ENCODE measurements around the gene NFATC1. TPM values are rescaled to one million over a fixed set of nuclear protein-coding genes. Genes with fewer than 3 reads are reported as not detected.

NFATC1 gene
- total RNA-seq, 1 experiment from 2014 or later, result 6.8 TPM

- no peak for DNase-seq (ENCODE audit: low spot score)
- in situ Hi-C loops (cut with HindIII; ENCODE audit: low sequenced_read_pairs), result no loop called here
Measured at GRCh38 chr18:79416022-79416676, 20.4 kb downstream of the NFATC1 start.

GRCh38 chr18:79416677-79417052 lies 20.9 kb downstream of the NFATC1 start:
- in situ Hi-C loops (cut with HindIII; ENCODE audit: low sequenced_read_pairs), result no loop called here

GRCh38 chr18:79418236-79418635 lies 22.5 kb downstream of the NFATC1 start:
- in situ Hi-C loops (cut with HindIII; ENCODE audit: low sequenced_read_pairs), result no loop called here
- no peak for DNase-seq (ENCODE audit: low spot score)

More at GRCh38 chr18:79416677-79417052, 20.9 kb downstream of the NFATC1 start:
- no peak for DNase-seq (ENCODE audit: low spot score)

- DNase-seq (ENCODE audit: low spot score), result no peak
- in situ Hi-C loops (cut with HindIII; ENCODE audit: low sequenced_read_pairs), result no loop called here
Measured at GRCh38 chr18:79418642-79419041, 22.9 kb downstream of the NFATC1 start.

GRCh38 chr18:79420033-79420745 lies 24.5 kb downstream of the NFATC1 start:
- peak; percentile 18 for DNase-seq (ENCODE audit: low spot score)
- in situ Hi-C loops (cut with HindIII; ENCODE audit: low sequenced_read_pairs), result no loop called here

- in situ Hi-C loops (cut with HindIII; ENCODE audit: low sequenced_read_pairs), result no loop called here
- DNase-seq (ENCODE audit: low spot score), result no peak
Measured at GRCh38 chr18:79421275-79421857, 25.6 kb downstream of the NFATC1 start.

- no peak for DNase-seq (ENCODE audit: low spot score)
- in situ Hi-C loops (cut with HindIII; ENCODE audit: low sequenced_read_pairs), result no loop called here
Measured at GRCh38 chr18:79422022-79422782, 26.5 kb downstream of the NFATC1 start.

GRCh38 chr18:79422783-79423165 lies 27.0 kb downstream of the NFATC1 start:
- no peak for DNase-seq (ENCODE audit: low spot score)
- in situ Hi-C loops (cut with HindIII; ENCODE audit: low sequenced_read_pairs), result no loop called here

GRCh38 chr18:79423211-79424007 lies 27.7 kb downstream of the NFATC1 start:
- in situ Hi-C loops (cut with HindIII; ENCODE audit: low sequenced_read_pairs), result no loop called here
- DNase-seq (ENCODE audit: low spot score), result no peak

GRCh38 chr18:79424008-79424565 lies 28.4 kb downstream of the NFATC1 start:
- DNase-seq (ENCODE audit: low spot score), result no peak
- in situ Hi-C loops (cut with HindIII; ENCODE audit: low sequenced_read_pairs), result no loop called here

GRCh38 chr18:79424880-79425568 lies 29.3 kb downstream of the NFATC1 start:
- in situ Hi-C loops (cut with HindIII; ENCODE audit: low sequenced_read_pairs), result no loop called here
- no peak for DNase-seq (ENCODE audit: low spot score)

- in situ Hi-C loops (cut with HindIII; ENCODE audit: low sequenced_read_pairs), result no loop called here
- no peak for DNase-seq (ENCODE audit: low spot score)
Measured at GRCh38 chr18:79425569-79425886, 29.8 kb downstream of the NFATC1 start.

GRCh38 chr18:79426376-79427300 lies 30.9 kb downstream of the NFATC1 start:
- in situ Hi-C loops (cut with HindIII; ENCODE audit: low sequenced_read_pairs), result no loop called here
- no peak for DNase-seq (ENCODE audit: low spot score)

- no peak for DNase-seq (ENCODE audit: low spot score)
Measured at GRCh38 chr18:79427368-79428225, 31.9 kb downstream of the NFATC1 start.

GRCh38 chr18:79428287-79428686 lies 32.6 kb downstream of the NFATC1 start:
- in situ Hi-C loops (cut with HindIII; ENCODE audit: low sequenced_read_pairs), result no loop called here
- DNase-seq (ENCODE audit: low spot score), result no peak

More at GRCh38 chr18:79427368-79428225, 31.9 kb downstream of the NFATC1 start:
- in situ Hi-C loops (cut with HindIII; ENCODE audit: low sequenced_read_pairs), result no loop called here

GRCh38 chr18:79429381-79429780 lies 33.7 kb downstream of the NFATC1 start:
- in situ Hi-C loops (cut with HindIII; ENCODE audit: low sequenced_read_pairs), result no loop called here
- DNase-seq (ENCODE audit: low spot score), result no peak
